HFFc6 (cell line): ENCODE results near the gene LRRIQ1. TPM values are rescaled to one million over a fixed set of nuclear protein-coding genes. Genes with fewer than 3 reads are reported as not detected.

ENCODE experiments used
- DNase-seq: peaks from one replicate; pipeline ENCODE4 v3.0.0-alpha.2; 2018
- H3K27ac Mint-ChIP-seq: 2 replicates; pipeline ENCODE4 v1.8.0; 2020; ENCODE audit warnings: mild to moderate bottlenecking, mixed read lengths
- H3K27me3 Mint-ChIP-seq: 2 replicates; pipeline ENCODE4 v1.8.0; 2021; ENCODE audit warnings: mild to moderate bottlenecking, moderate library complexity, mixed read lengths; ENCODE audit not compliant: insufficient read depth
- H3K36me3 Mint-ChIP-seq: 2 replicates; pipeline ENCODE4 v1.8.0; 2021; ENCODE audit warnings: low read depth, mixed read lengths
- H3K4me1 Mint-ChIP-seq: 2 replicates; pipeline ENCODE4 v1.8.0; 2020; ENCODE audit warnings: low read depth, mixed read lengths
- H3K4me3 Mint-ChIP-seq: 2 replicates; pipeline ENCODE4 v1.8.0; 2020; ENCODE audit warnings: mild to moderate bottlenecking, moderate library complexity, mixed read lengths
- H3K9me3 Mint-ChIP-seq: 2 replicates; pipeline ENCODE4 v1.8.0; 2020; ENCODE audit warnings: mild to moderate bottlenecking, mixed read lengths
- CTCF ChIP-seq: fragments of 200-600 bp; sonication (generic); IDR thresholded peaks from 2 replicates; pipeline ENCODE4 v1.5.0; 2021; ENCODE audit warnings: antibody characterized with exemption, mild to moderate bottlenecking
- total RNA-seq, 6 experiments: library from RNA; stranded (reverse); fragmentation: NEBNext Ultra II Directional; extraction: Animal tissue kit (Norgen Biotek cat#: 25700); gene quantifications; 2 replicates in 1 of 6; 3 replicates in 5 of 6; pipeline ENCODE4 v1.2.3, GENCODE V29; 2021

LRRIQ1 gene
- total RNA-seq, 6 experiments from 2014 or later = 0.21 to 0.57 TPM; not detected in 4

GRCh38 chr12:85260896-85261295 is 224.7 kb downstream of the LRRIQ1 start:
- Mint-ChIP-seq H3K27ac (no peak overlapping the region), H3K27me3 (no peaks in the 10 kb centered on the region), H3K4me1 (no peaks in the 10 kb centered on the region), H3K36me3 (no peaks in the 10 kb centered on the region), H3K9me3 (no peaks in the 10 kb centered on the region), H3K4me3 (no peak overlapping the region)
- DNase-seq = no peak
- no peak for TF ChIP-seq CTCF

- Mint-ChIP-seq H3K4me3 (no peak overlapping the region), H3K36me3 (no peaks in the 10 kb centered on the region), H3K27me3 (no peaks in the 10 kb centered on the region), H3K9me3 (no peaks in the 10 kb centered on the region; the same call in 1 of the 2 replicates), H3K4me1 (no peaks in the 10 kb centered on the region), H3K27ac (no peak overlapping the region)
- no peak for DNase-seq
- TF ChIP-seq CTCF = no peak
Measured at GRCh38 chr12:85266356-85266755, 230.2 kb downstream of the LRRIQ1 start.

- no peak for DNase-seq
- H3K4me1 Mint-ChIP-seq = no peaks in the 10 kb centered on the region
- H3K9me3 Mint-ChIP-seq = no peaks in the 10 kb centered on the region; the same call in 1 of the 2 replicates
- no peaks in the 10 kb centered on the region for H3K36me3 Mint-ChIP-seq
- TF ChIP-seq CTCF = no peak
- no peak overlapping the region for H3K4me3 Mint-ChIP-seq
- peaks cover 6% of the 10 kb centered on the region; the same call in 1 of the 2 replicates for H3K27me3 Mint-ChIP-seq
- no peak overlapping the region for H3K27ac Mint-ChIP-seq
Measured at GRCh38 chr12:85273381-85274314, 237.5 kb downstream of the LRRIQ1 start.

- H3K36me3 Mint-ChIP-seq = no peaks in the 10 kb centered on the region
- H3K9me3 Mint-ChIP-seq = no peaks in the 10 kb centered on the region
- TF ChIP-seq CTCF = no peak
- peaks cover 6% of the 10 kb centered on the region; the same call in 1 of the 2 replicates for H3K27me3 Mint-ChIP-seq
- DNase-seq = no peak
- H3K4me1 Mint-ChIP-seq = no peaks in the 10 kb centered on the region
- no peak overlapping the region for H3K27ac Mint-ChIP-seq
- no peak overlapping the region for H3K4me3 Mint-ChIP-seq
Measured at GRCh38 chr12:85274315-85274651, 238.1 kb downstream of the LRRIQ1 start.

GRCh38 chr12:85275374-85275773 is 239.2 kb downstream of the LRRIQ1 start:
- H3K4me1 Mint-ChIP-seq = peaks cover 3% of the 10 kb centered on the region; the same call in 1 of the 2 replicates
- no peak overlapping the region for H3K27ac Mint-ChIP-seq
- H3K36me3 Mint-ChIP-seq = no peaks in the 10 kb centered on the region
- DNase-seq = no peak
- no peak overlapping the region for H3K4me3 Mint-ChIP-seq
- no peak for TF ChIP-seq CTCF
- peaks cover 12% of the 10 kb centered on the region; the same call in 1 of the 2 replicates for H3K27me3 Mint-ChIP-seq
- no peaks in the 10 kb centered on the region; the same call in 1 of the 2 replicates for H3K9me3 Mint-ChIP-seq
